ENCODE measurements around the gene NAB2. TPM values are rescaled to one million over a fixed set of nuclear protein-coding genes. Genes with fewer than 3 reads are reported as not detected.

NAB2 gene
- total and polyA plus RNA-seq, 9 of the 15 experiments (the other 6 are each of a cell fraction or from before 2014, with no cell fraction given), result 0.45 to 40.9 (median 20.4) TPM

DNA sequence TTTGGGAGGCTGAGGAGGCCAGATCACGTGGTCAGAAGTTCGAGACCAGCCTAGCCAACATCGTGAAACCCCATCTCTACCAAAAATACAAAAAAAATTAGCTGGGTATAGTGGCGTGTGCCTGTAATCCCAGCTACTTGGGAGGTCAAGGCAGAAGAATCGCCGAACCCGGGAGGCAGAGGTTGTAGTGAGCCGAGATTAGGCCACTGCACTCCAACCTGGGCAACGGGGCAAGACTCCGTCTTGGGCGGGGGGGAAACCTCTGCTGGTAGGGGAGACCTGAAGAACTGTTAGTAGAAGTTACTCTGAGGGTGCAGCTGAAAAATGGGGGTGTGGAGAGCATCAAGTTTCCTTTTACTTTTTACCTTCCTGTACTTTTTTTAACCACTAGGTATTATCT, 37.1 kb downstream of the NAB2 start:
- Histone ChIP-seq H3K4me3 (no peak overlapping the region), H3K9me3 (replicated peaks; ENCODE audit: control insufficient read depth, insufficient read depth, low read depth, low read length) (peaks cover 7% of the 10 kb centered on the region), H3K79me2 (ENCODE audit: control insufficient read depth, insufficient read depth, low read length) (no peaks in the 10 kb centered on the region), H3K4me1 (replicated peaks in 1 of 2; ENCODE audit: control insufficient read depth in 2 of 2, insufficient read depth in 2 of 2, low read length in 2 of 2) (peaks cover 7 to 28% of the 10 kb centered on the region in 2 experiments), H4K20me1 (replicated peaks; ENCODE audit: control insufficient read depth, insufficient read depth, low read length) (no peaks in the 10 kb centered on the region), H3K27me3 (ENCODE audit: control insufficient read depth in 2 of 2, insufficient read depth in 2 of 2, low read length in 2 of 2) (no peaks in the 10 kb centered on the region), H3K27ac (ENCODE audit: extremely low read depth, low read depth, low read length) (no peak overlapping the region), H3K9me1 (ENCODE audit: control insufficient read depth, insufficient read depth, low read length) (no peaks in the 10 kb centered on the region), H2AFZ (ENCODE audit: low read depth, low read length) (no peak overlapping the region), H3K4me2 (ENCODE audit: insufficient read depth, low read length) (no peak overlapping the region), H3K36me3 (ENCODE audit: control insufficient read depth, insufficient read depth, low read length) (no peaks in the 10 kb centered on the region), H3K9ac (ENCODE audit: insufficient read depth in 1 of 2, low read depth in 2 of 2, low read length in 2 of 2) (no peak overlapping the region)
- DNase-seq (ENCODE audit: extremely low read depth in 1 of 4, low spot score in 3 of 4) (no peak), FAIRE-seq (no peak), ATAC-seq (no peak)
- TF ChIP-seq GATAD2B (IDR thresholded peaks at IDR 0.05; ENCODE audit: borderline replicate concordance), result no peak
- TF ChIP-seq, protein P1, sequence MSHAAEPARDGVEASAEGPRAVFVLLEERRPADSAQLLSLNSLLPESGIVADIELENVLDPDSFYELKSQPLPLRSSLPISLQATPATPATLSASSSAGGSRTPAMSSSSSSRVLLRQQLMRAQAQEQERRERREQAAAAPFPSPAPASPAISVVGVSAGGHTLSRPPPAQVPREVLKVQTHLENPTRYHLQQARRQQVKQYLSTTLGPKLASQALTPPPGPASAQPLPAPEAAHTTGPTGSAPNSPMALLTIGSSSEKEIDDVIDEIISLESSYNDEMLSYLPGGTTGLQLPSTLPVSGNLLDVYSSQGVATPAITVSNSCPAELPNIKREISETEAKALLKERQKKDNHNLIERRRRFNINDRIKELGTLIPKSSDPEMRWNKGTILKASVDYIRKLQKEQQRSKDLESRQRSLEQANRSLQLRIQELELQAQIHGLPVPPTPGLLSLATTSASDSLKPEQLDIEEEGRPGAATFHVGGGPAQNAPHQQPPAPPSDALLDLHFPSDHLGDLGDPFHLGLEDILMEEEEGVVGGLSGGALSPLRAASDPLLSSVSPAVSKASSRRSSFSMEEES (CRISPR knock-in tag; IDR thresholded peaks at IDR 0.05), result peak; percentile 30; the same call in 1 of the 2 replicates
- ChIA-PET CTCF (ENCODE audit: low intra/inter-chr PET ratio) (no interaction called here), POLR2A (interaction anchor here (0.7 to 1.2 kb wide), 3 partner anchors 9 to 61 kb away, joined by 3 to 6 read pairs (median 4); no protein-coding TSS in a partner anchor)
- in situ Hi-C loops (cut with MboI) (no loop called here), intact Hi-C loops (cut with micrococcal nuclease) (loop anchor here (10.0 kb wide), 1 partner anchor 119 kb away; no protein-coding TSS in a partner anchor)
- BruUV-seq (replicated peaks), result no TSS peak
- WGBS (ENCODE audit: insufficient coverage, low coverage, missing lambda C conversion rate), result 56% methylated on average over 11 of the region's 11 CpGs

DNA sequence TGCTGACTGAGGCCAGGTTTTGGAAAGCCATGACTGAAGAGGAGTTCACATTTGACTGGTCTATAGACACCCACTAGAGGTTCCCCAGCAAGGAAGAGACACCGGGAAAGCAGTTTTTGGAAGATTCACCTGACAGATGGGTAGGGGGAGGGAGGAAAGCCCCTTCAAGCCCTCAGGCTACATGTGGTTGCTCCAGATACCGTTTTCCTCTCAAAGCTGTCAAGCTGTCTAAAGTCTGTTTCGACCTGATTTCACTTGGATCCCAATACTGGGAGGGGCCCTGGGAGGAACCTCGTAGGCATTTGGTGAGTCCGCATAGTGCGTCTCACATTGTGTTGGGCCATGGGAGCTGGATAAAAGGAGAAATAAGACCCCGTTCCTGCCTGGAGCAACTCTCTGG, 37.6 kb downstream of the NAB2 start:
- H3K4me1 ChIP-seq (replicated peaks in 1 of 2; ENCODE audit: control insufficient read depth in 2 of 2, insufficient read depth in 2 of 2, low read length in 2 of 2), result peaks cover 7 to 28% of the 10 kb centered on the region in 2 experiments
- peaks cover 7% of the 10 kb centered on the region for H3K9me3 ChIP-seq (replicated peaks; ENCODE audit: control insufficient read depth, insufficient read depth, low read depth, low read length)
- ChIA-PET CTCF (ENCODE audit: low intra/inter-chr PET ratio) (interaction anchor here (1.0 kb wide), 1 partner anchor 48 kb away, joined by 5 read pairs; no protein-coding TSS in a partner anchor), POLR2A (interaction anchor here (0.7 to 1.2 kb wide), 4 partner anchors 9 to 60 kb away, joined by 3 to 6 read pairs (median 4); no protein-coding TSS in a partner anchor)
- no peak overlapping the region for H3K27ac ChIP-seq (ENCODE audit: extremely low read depth, low read depth, low read length)
- H4K20me1 ChIP-seq (replicated peaks; ENCODE audit: control insufficient read depth, insufficient read depth, low read length), result no peaks in the 10 kb centered on the region
- no peaks in the 10 kb centered on the region for H3K9me1 ChIP-seq (ENCODE audit: control insufficient read depth, insufficient read depth, low read length)
- H3K36me3 ChIP-seq (ENCODE audit: control insufficient read depth, insufficient read depth, low read length), result no peaks in the 10 kb centered on the region
- in situ Hi-C loops (cut with MboI), result no loop called here
- peak overlapping the region; percentile 91 for H2AFZ ChIP-seq (ENCODE audit: low read depth, low read length)
- ATAC-seq (no peak), DNase-seq (ENCODE audit: extremely low read depth in 1 of 4, low spot score in 3 of 4) (peak; percentile 41 to 65 (median 47)), FAIRE-seq (no peak)
- intact Hi-C loops (cut with micrococcal nuclease), result loop anchor here (10.0 kb wide), 1 partner anchor 118 kb away; no protein-coding TSS in a partner anchor
- no peaks in the 10 kb centered on the region for H3K27me3 ChIP-seq (ENCODE audit: control insufficient read depth in 2 of 2, insufficient read depth in 2 of 2, low read length in 2 of 2)
- H3K9ac ChIP-seq (ENCODE audit: insufficient read depth in 1 of 2, low read depth in 2 of 2, low read length in 2 of 2), result peak overlapping the region; percentile 8 to 23; a peak in 2 of 4 replicates
- no TSS peak for BruUV-seq (replicated peaks)
- WGBS (ENCODE audit: insufficient coverage, low coverage, missing lambda C conversion rate), result 5% methylated on average over 7 of the region's 7 CpGs
- H3K79me2 ChIP-seq (ENCODE audit: control insufficient read depth, insufficient read depth, low read length), result no peaks in the 10 kb centered on the region
- no peak overlapping the region for H3K4me3 ChIP-seq
- H3K4me2 ChIP-seq (ENCODE audit: insufficient read depth, low read length), result peak overlapping the region; percentile 86
- no peak for TF ChIP-seq ETV6 (IDR thresholded peaks at IDR 0.05; ENCODE audit: borderline replicate concordance in 1 of 2, low read depth in 2 of 2, low read length in 1 of 2)
- TF ChIP-seq ETV6 (CRISPR knock-in tag; IDR thresholded peaks at IDR 0.05; ENCODE audit: borderline replicate concordance), result no peak
- no peak for TF ChIP-seq KLF6 (CRISPR knock-in tag; IDR thresholded peaks at IDR 0.05; ENCODE audit: borderline replicate concordance)
- TF ChIP-seq, protein P2, sequence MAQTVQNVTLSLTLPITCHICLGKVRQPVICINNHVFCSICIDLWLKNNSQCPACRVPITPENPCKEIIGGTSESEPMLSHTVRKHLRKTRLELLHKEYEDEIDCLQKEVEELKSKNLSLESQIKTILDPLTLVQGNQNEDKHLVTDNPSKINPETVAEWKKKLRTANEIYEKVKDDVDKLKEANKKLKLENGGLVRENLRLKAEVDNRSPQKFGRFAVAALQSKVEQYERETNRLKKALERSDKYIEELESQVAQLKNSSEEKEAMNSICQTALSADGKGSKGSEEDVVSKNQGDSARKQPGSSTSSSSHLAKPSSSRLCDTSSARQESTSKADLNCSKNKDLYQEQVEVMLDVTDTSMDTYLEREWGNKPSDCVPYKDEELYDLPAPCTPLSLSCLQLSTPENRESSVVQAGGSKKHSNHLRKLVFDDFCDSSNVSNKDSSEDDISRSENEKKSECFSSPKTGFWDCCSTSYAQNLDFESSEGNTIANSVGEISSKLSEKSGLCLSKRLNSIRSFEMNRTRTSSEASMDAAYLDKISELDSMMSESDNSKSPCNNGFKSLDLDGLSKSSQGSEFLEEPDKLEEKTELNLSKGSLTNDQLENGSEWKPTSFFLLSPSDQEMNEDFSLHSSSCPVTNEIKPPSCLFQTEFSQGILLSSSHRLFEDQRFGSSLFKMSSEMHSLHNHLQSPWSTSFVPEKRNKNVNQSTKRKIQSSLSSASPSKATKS (CRISPR knock-in tag; IDR thresholded peaks at IDR 0.05), result no peak
- no peak for TF ChIP-seq MED1 (CRISPR knock-in tag; IDR thresholded peaks at IDR 0.05; ENCODE audit: borderline replicate concordance)
- TF ChIP-seq CBFA2T2 (conservative IDR thresholded peaks at IDR 0.05), result peak; percentile 68
- TF ChIP-seq SMC3 (conservative IDR thresholded peaks at IDR 0.05; ENCODE audit: insufficient read depth, low read depth, low read length), result no peak
- TF ChIP-seq ZKSCAN1 (IDR thresholded peaks at IDR 0.05; ENCODE audit: low read depth, low read length), result no peak
- no peak for TF ChIP-seq WHSC1 (IDR thresholded peaks at IDR 0.05; ENCODE audit: low read length)
- no peak for TF ChIP-seq ZNF586 (CRISPR knock-in tag; conservative IDR thresholded peaks at IDR 0.05)

Data from K562 (cell line).